OCI-LY1 (cell line): ENCODE results near the gene COL20A1.

Experiments used
- H2AFZ ChIP-seq: fragments of 200-600 bp; sonication (generic), shearing (Covaris generic); 2 replicates; pipeline ENCODE4 v1.6.0; 2014; ENCODE audit warnings: antibody characterized with exemption, mild to moderate bottlenecking, low read length
- H3F3A ChIP-seq: fragments of 200-600 bp; sonication (generic), shearing (Covaris generic); 2 replicates; pipeline ENCODE4 v1.6.0; 2014; ENCODE audit warnings: mild to moderate bottlenecking, antibody characterized with exemption, low read length, moderate library complexity; ENCODE audit not compliant: insufficient read depth
- H3K27ac ChIP-seq: fragments of 200-600 bp; sonication (generic); 2 replicates; pipeline ENCODE4 v1.5.1; 2014; ENCODE audit warnings: low read length, mixed run types, mild to moderate bottlenecking, low read depth; ENCODE audit not compliant: poor library complexity, severe bottlenecking
- H3K27me3 ChIP-seq: fragments of 200-600 bp; sonication (generic); 2 replicates; pipeline ENCODE4 v1.6.0; 2014; ENCODE audit warnings: antibody characterized with exemption, mild to moderate bottlenecking, low read length, moderate library complexity; ENCODE audit not compliant: insufficient read depth
- H3K36me3 ChIP-seq: fragments of 200-600 bp; sonication (generic); 2 replicates; pipeline ENCODE4 v1.6.1; 2014; ENCODE audit warnings: mild to moderate bottlenecking, antibody characterized with exemption, low read length, moderate library complexity, mixed read lengths; ENCODE audit not compliant: insufficient read depth
- H3K4me1 ChIP-seq: fragments of 200-600 bp; sonication (generic); 2 replicates; pipeline ENCODE4 v1.5.1; 2014; ENCODE audit warnings: mild to moderate bottlenecking, low read length, moderate library complexity; ENCODE audit not compliant: insufficient read depth, severe bottlenecking
- H3K4me2 ChIP-seq: fragments of 200-600 bp; sonication (generic), shearing (Covaris generic); 2 replicates; pipeline ENCODE4 v1.6.1; 2014; ENCODE audit warnings: low read length
- H3K4me3 ChIP-seq: fragments of 200-600 bp; sonication (generic); 2 replicates; pipeline ENCODE4 v1.5.1; 2014; ENCODE audit warnings: low read length, low read depth, mild to moderate bottlenecking, mixed read lengths; ENCODE audit not compliant: poor library complexity, severe bottlenecking
- H3K79me2 ChIP-seq: fragments of 200-600 bp; shearing (Covaris generic); 2 replicates; pipeline ENCODE4 v1.6.1; 2016; ENCODE audit warnings: mixed run types, low read length, mixed read lengths; ENCODE audit not compliant: insufficient read depth
- H3K9ac ChIP-seq: fragments of 200-600 bp; sonication (generic), shearing (Covaris generic); 2 replicates; pipeline ENCODE4 v1.6.1; 2014; ENCODE audit warnings: mild to moderate bottlenecking, low read length, mixed read lengths
- H3K9me2 ChIP-seq: fragments of 200-600 bp; sonication (generic), shearing (Covaris generic); 2 replicates; pipeline ENCODE4 v1.6.1; 2014; ENCODE audit warnings: low read depth, mild to moderate bottlenecking, low read length, mixed read lengths
- H3K9me3 ChIP-seq: fragments of 200-600 bp; shearing (Covaris generic); 2 replicates; pipeline ENCODE4 v1.6.1; 2014; ENCODE audit warnings: low read length, mixed read lengths
- H4K20me1 ChIP-seq: fragments of 200-600 bp; sonication (generic), shearing (Covaris generic); 2 replicates; pipeline ENCODE4 v1.6.0; 2016; ENCODE audit warnings: mild to moderate bottlenecking, low read length; ENCODE audit not compliant: insufficient read depth
- EZH2 ChIP-seq: fragments of 200-600 bp; sonication (generic), shearing (Covaris generic); IDR thresholded peaks from 2 replicates; pipeline ENCODE4 v1.8.0; 2017; ENCODE audit warnings: borderline replicate concordance, mixed run types, mild to moderate bottlenecking, antibody characterized with exemption, low read length, moderate library complexity, mixed read lengths
- TF ChIP-seq, protein P1 (sequence below): fragments of 200-600 bp; sonication (generic), shearing (Covaris generic); IDR thresholded peaks from 2 replicates; pipeline ENCODE4 v1.5.1; 2017; ENCODE audit warnings: mild to moderate bottlenecking, antibody characterized with exemption, low read length, moderate library complexity, mixed read lengths

COL20A1 gene

DNA sequence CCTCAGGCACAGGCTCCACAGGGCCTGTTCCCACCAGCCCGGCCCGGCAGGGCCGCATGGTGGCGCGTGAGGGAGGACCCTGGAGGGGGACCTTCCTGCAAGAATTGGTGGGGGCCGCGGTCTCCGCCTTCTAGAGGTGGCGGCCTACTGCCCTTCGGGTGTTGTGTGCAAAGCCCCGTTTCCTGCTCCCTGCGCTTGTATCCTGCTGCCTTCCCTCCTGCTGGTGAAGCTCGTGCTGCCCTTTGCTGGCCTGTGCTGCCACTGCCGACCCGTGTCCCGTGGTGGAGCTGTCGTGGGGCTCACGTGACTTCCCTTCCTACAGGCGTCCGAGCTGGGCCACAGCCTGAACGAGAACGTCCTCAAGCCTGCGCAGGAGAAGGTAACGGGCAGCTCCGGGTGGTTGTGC is 8.4 kb upstream of the COL20A1 start:
- H3K27me3 ChIP-seq = no peaks in the 10 kb centered on the region
- no peaks in the 10 kb centered on the region for H3K9me3 ChIP-seq
- no peaks in the 10 kb centered on the region for H3K79me2 ChIP-seq
- no peaks in the 10 kb centered on the region for H3K9me2 ChIP-seq
- no peaks in the 10 kb centered on the region for H4K20me1 ChIP-seq
- no peak overlapping the region for H3K27ac ChIP-seq
- peaks cover 12% of the 10 kb centered on the region for H3K36me3 ChIP-seq
- no peak overlapping the region for H3K4me3 ChIP-seq
- H3K4me1 ChIP-seq = no peaks in the 10 kb centered on the region
- TF ChIP-seq, protein P1, sequence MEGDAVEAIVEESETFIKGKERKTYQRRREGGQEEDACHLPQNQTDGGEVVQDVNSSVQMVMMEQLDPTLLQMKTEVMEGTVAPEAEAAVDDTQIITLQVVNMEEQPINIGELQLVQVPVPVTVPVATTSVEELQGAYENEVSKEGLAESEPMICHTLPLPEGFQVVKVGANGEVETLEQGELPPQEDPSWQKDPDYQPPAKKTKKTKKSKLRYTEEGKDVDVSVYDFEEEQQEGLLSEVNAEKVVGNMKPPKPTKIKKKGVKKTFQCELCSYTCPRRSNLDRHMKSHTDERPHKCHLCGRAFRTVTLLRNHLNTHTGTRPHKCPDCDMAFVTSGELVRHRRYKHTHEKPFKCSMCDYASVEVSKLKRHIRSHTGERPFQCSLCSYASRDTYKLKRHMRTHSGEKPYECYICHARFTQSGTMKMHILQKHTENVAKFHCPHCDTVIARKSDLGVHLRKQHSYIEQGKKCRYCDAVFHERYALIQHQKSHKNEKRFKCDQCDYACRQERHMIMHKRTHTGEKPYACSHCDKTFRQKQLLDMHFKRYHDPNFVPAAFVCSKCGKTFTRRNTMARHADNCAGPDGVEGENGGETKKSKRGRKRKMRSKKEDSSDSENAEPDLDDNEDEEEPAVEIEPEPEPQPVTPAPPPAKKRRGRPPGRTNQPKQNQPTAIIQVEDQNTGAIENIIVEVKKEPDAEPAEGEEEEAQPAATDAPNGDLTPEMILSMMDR = no peak
- TF ChIP-seq EZH2 = no peak
- H3F3A ChIP-seq = no peaks in the 10 kb centered on the region
- no peak overlapping the region for H3K9ac ChIP-seq
- no peak overlapping the region for H2AFZ ChIP-seq
- H3K4me2 ChIP-seq = no peak overlapping the region

DNA sequence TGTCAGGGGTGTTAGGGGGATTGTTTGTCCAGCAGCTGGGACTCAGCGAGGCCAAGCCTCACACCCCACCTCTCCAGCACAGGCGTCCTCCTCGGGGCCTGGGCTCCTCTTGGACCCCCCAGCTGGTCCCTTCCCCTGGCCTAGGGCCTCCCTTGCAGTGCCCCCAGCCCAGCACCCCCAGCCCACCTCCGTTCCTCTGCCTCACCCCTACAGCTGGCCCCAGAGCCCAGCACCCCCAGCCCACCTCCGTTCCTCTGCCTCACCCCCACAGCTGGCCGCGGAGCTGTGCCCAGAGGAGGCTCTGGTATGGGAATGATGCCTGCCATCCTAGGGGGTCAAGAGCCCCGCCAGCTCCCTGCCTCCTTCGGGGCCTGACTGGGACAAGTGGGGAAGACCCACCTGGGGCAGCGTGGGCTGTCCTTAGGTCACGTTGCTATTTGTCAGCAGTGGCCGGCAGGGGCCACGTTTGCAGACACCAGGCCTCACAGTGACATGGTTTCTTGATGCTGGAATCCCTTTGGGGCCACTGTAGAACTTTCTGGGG is 7.9 kb upstream of the COL20A1 start:
- H3K4me2 ChIP-seq = no peak overlapping the region
- no peak overlapping the region for H3K27ac ChIP-seq
- H4K20me1 ChIP-seq = no peaks in the 10 kb centered on the region
- no peaks in the 10 kb centered on the region for H3K9me3 ChIP-seq
- H3K9ac ChIP-seq = no peak overlapping the region
- no peaks in the 10 kb centered on the region for H3F3A ChIP-seq
- H3K36me3 ChIP-seq = peaks cover 10% of the 10 kb centered on the region
- TF ChIP-seq EZH2 = no peak
- TF ChIP-seq, protein P1 = no peak
- H2AFZ ChIP-seq = no peak overlapping the region
- H3K27me3 ChIP-seq = no peaks in the 10 kb centered on the region
- no peaks in the 10 kb centered on the region for H3K4me1 ChIP-seq
- H3K4me3 ChIP-seq = no peak overlapping the region
- H3K9me2 ChIP-seq = no peaks in the 10 kb centered on the region
- no peaks in the 10 kb centered on the region for H3K79me2 ChIP-seq

DNA sequence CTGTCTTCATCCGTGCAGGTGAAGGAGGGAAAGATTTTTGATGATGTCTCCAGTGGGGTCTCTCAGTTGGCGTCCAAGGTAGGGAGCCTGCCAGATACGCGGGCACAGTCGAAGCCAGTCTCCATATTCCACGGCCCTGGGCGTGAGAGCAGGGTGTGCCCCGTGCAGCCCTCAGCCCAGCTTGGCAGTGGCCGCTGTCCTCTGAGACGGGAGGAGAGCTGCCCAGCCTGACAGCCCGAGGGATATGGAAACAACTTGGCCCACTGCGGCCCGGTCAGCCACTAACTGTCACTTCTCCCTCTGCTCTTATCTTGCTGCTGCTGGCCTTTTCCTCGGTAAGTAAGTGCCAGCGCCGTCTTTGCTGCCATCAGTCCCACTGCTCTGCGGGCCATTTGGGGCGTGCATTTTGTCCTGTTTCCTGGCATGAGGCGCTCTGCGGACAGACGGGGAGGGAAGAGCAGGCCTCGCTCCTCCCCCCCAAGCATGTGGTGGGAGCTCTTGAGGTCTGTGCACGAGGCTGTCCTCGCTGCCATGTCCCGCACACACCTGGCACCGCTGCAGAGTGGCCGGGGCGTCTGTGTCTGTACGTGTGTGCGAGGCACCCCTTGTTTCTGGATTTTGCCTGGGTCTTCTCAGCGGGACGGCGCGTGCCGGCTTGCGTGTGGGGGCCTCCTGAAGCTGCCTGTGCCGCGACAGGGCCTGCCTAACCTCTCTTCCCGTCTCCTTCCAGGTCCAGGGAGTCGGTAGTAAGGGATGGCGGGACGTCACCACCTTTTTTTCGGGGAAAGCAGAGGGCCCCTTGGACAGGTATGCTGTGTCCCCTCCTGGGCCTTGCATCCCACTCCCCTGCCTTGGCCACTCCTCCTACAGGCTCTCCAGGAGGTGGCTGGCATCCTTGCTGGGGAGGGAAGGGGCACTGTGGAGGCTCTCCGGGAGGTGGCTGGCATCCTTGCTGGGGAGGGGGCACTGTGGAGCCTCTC is 7.1 kb upstream of the COL20A1 start:
- Histone ChIP-seq H4K20me1 (no peaks in the 10 kb centered on the region), H3K79me2 (no peaks in the 10 kb centered on the region), H3K27me3 (no peaks in the 10 kb centered on the region), H3K36me3 (peaks cover 8% of the 10 kb centered on the region), H3K4me2 (no peak overlapping the region), H3K9me2 (no peaks in the 10 kb centered on the region), H3K9me3 (no peaks in the 10 kb centered on the region), H2AFZ (no peak overlapping the region), H3K4me3 (no peak overlapping the region), H3K9ac (no peak overlapping the region), H3F3A (no peaks in the 10 kb centered on the region), H3K4me1 (no peaks in the 10 kb centered on the region), H3K27ac (no peak overlapping the region)
- TF ChIP-seq, protein P1 = no peak
- TF ChIP-seq EZH2 = no peak
